Liver (tissue), 9 donors: ENCODE measurements around the gene VOPP1. TPM values are rescaled to one million over a fixed set of nuclear protein-coding genes. Genes with fewer than 3 reads are reported as not detected.

Experiments
- DNase-seq: peaks from one replicate; pipeline ENCODE4 v3.0.0-alpha.2; 2017; ENCODE audit warnings: low spot score
- H3K27ac ChIP-seq, 2 donors: one replicate each; pipeline ENCODE4 v1.7.0; 2013; ENCODE audit warnings: inconsistent platforms in 2 of 2, low read length in 2 of 2, control low read depth in 1 of 2, low read depth in 1 of 2, mild to moderate bottlenecking in 1 of 2
- H3K27me3 ChIP-seq, 4 donors: one replicate each; pipeline versions ENCODE4 v1.6.1 to v1.7.0; 2013; ENCODE audit warnings: low read length in 3 of 4, inconsistent platforms in 1 of 4, mild to moderate bottlenecking in 1 of 4, moderate library complexity in 1 of 4; ENCODE audit not compliant: control insufficient read depth in 4 of 4, insufficient read depth in 4 of 4
- H3K36me3 ChIP-seq, 4 donors: one replicate each; pipeline versions ENCODE4 v1.6.1 to v1.7.0; 2013; ENCODE audit warnings: low read length in 3 of 4, mild to moderate bottlenecking in 3 of 4, low read depth in 1 of 4, moderate library complexity in 1 of 4; ENCODE audit not compliant: control insufficient read depth in 4 of 4, insufficient read depth in 3 of 4
- H3K4me1 ChIP-seq, 4 donors: one replicate each; pipeline versions ENCODE4 v1.6.1 to v1.7.0; 2013; ENCODE audit warnings: low read length in 3 of 4, mild to moderate bottlenecking in 3 of 4, moderate library complexity in 1 of 4; ENCODE audit not compliant: control insufficient read depth in 4 of 4, insufficient read depth in 4 of 4
- H3K4me3 ChIP-seq, 3 donors: one replicate each; pipeline versions ENCODE4 v1.6.1 to v1.7.0; 2013; ENCODE audit warnings: low read length in 3 of 3, control low read depth in 1 of 3, low read depth in 1 of 3, mild to moderate bottlenecking in 1 of 3
- H3K9ac ChIP-seq, 2 donors: one replicate each; pipeline ENCODE4 v1.7.0; 2013; ENCODE audit warnings: low read length in 2 of 2, mild to moderate bottlenecking in 2 of 2, moderate library complexity in 2 of 2, control low read depth in 1 of 2, low read depth in 1 of 2
- H3K9me3 ChIP-seq, 4 donors: one replicate each; pipeline versions ENCODE4 v1.6.1 to v1.7.0; 2013; ENCODE audit warnings: low read length in 3 of 4; ENCODE audit not compliant: control insufficient read depth in 4 of 4
- ATF3 ChIP-seq: IDR thresholded peaks from 2 replicates; pipeline ENCODE4 v1.6.1; 2016; ENCODE audit warnings: antibody characterized with exemption
- EGR1 ChIP-seq, 2 donors: IDR thresholded peaks; 2 replicates each; pipeline ENCODE4 v1.6.1; 2016 to 2018; ENCODE audit warnings: antibody characterized with exemption in 2 of 2, low read depth in 2 of 2
- FOXA1 ChIP-seq: IDR thresholded peaks from 2 replicates; pipeline ENCODE4 v1.6.1; 2016; ENCODE audit warnings: antibody characterized with exemption
- FOXA2 ChIP-seq: IDR thresholded peaks from 2 replicates; pipeline ENCODE4 v1.6.1; 2016; ENCODE audit warnings: antibody characterized with exemption
- GABPA ChIP-seq, 2 donors: IDR thresholded peaks in 1 of 2; conservative IDR thresholded peaks in 1 of 2; 2 replicates each; pipeline ENCODE4 v1.6.1; 2016; ENCODE audit warnings: antibody characterized with exemption in 2 of 2, mild to moderate bottlenecking in 1 of 2, moderate library complexity in 1 of 2
- HNF4A ChIP-seq, 2 donors: conservative IDR thresholded peaks; 2 replicates each; pipeline ENCODE4 v1.6.1; 2016; ENCODE audit warnings: antibody characterized with exemption in 2 of 2, mild to moderate bottlenecking in 2 of 2
- HNF4G ChIP-seq: IDR thresholded peaks from 2 replicates; pipeline ENCODE4 v1.6.1; 2016; ENCODE audit warnings: antibody characterized with exemption
- JUND ChIP-seq, 2 donors: IDR thresholded peaks; 2 replicates each; pipeline ENCODE4 v1.6.1; 2016; ENCODE audit warnings: antibody characterized with exemption in 2 of 2
- NR2F2 ChIP-seq: IDR thresholded peaks from 2 replicates; pipeline ENCODE4 v1.6.1; 2016; ENCODE audit warnings: antibody characterized with exemption
- RAD21 ChIP-seq, 2 donors: IDR thresholded peaks; 2 replicates each; pipeline ENCODE4 v1.6.1; 2016; ENCODE audit warnings: antibody characterized with exemption in 2 of 2, mild to moderate bottlenecking in 2 of 2
- REST ChIP-seq: IDR thresholded peaks from 2 replicates; pipeline ENCODE4 v1.6.1; 2016; ENCODE audit warnings: antibody characterized with exemption, mild to moderate bottlenecking
- RXRA ChIP-seq, 2 donors: IDR thresholded peaks; 2 replicates each; pipeline ENCODE4 v1.6.1; 2017 to 2018; ENCODE audit warnings: antibody characterized with exemption in 2 of 2, mild to moderate bottlenecking in 1 of 2
- SP1 ChIP-seq: IDR thresholded peaks from 2 replicates; pipeline ENCODE4 v1.6.1; 2018; ENCODE audit warnings: antibody characterized with exemption, mild to moderate bottlenecking
- TAF1 ChIP-seq: conservative IDR thresholded peaks from 2 replicates; pipeline ENCODE4 v1.6.1; 2016; ENCODE audit warnings: antibody characterized with exemption, mild to moderate bottlenecking
- WGBS: extraction: QIAGEN DNeasy Blood & Tissue Kit; methylation state at CpG from one replicate; pipeline ENCODE4 v1.1.7; 2013; 5-methylcytosine and 5-hydroxymethylcytosine counted together
- polyA plus RNA-seq, 2 donors: library from polyadenylated mRNA; stranded (reverse) in 1 of 2; unstranded in 1 of 2; fragments of 200-250 nt in 1 of 2; fragments of >200 nt in 1 of 2; fragmentation: Nextera tagmentation in 1 of 2; extraction: Ambion mirVana in 1 of 2; gene quantifications; one replicate each; pipeline versions ENCODE4 v1.2.1 to v1.2.3, GENCODE V29; 2013 to 2015
- total RNA-seq, 2 donors: library from RNA; depleted of rRNA; stranded (reverse); fragments of >200 nt; gene quantifications; one replicate each; pipeline ENCODE4 v1.2.3, GENCODE V29; 2014
- TF ChIP-seq, protein P1 (sequence below): fragments of 150-350 bp; IDR thresholded peaks from 2 replicates; pipeline ENCODE4 v1.5.1; 2017; ENCODE audit warnings: improper control_type of control experiment, low read depth, low read length; ENCODE audit not compliant: missing input control
- TF ChIP-seq, protein P2 (sequence below): IDR thresholded peaks from 2 replicates; pipeline ENCODE4 v1.6.1; 2016; ENCODE audit warnings: antibody characterized with exemption
- donor health status: healthy.
- donor health status: healthy.
- donor health status: healthy.
- donor health status: healthy.
- donor health status: healthy.

Gene VOPP1
- total and polyA plus RNA-seq, 4 donors, result 11.5 to 23.8 (median 21.7) TPM

DNA sequence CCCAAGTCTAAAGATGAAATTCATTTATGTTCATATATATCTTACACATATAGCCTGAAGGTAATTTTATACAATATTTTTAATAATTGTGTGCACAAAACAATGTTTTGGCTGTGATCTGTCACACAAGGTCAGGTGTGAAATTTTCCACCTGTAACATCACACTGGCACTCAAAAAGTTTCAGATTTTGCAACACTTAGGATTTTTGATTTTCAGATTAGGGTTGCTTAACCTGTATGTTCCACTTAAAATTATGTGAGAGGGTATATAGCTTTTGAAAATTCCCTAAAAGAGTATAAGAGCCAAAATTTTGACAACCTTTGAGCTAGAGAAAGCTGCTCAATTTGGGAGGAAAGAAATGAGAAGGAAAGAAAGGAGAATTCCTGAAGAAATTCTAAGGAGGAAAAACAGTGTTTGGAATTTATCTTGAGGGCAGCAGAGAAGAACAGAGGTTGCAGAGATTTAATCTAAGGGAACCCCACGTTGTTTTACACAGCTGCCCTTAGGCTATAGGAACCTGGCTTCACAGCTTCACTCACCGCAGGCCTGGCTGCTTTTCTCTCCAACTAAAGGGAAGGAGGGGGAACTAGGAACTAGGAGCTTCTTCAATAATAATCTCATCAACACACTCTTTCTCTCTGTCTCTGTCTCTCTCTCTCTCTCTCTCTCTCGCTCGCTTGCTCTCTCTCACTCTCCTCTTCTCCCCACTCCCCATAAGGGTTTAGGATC, 8.5 kb downstream of the VOPP1 start:
- peaks cover 4 to 17% (median 10%) of the 10 kb centered on the region in 4 donors for H3K4me1 ChIP-seq
- H3K36me3 ChIP-seq, result no peaks in the 10 kb centered on the region
- no peaks in the 10 kb centered on the region for H3K27me3 ChIP-seq
- no peaks in the 10 kb centered on the region for H3K9me3 ChIP-seq
- no peak for TF ChIP-seq HNF4G
- TF ChIP-seq EGR1 (IDR thresholded peaks at IDR 0.05; ENCODE audit: low read depth in 2 of 2), result no peak
- TF ChIP-seq, protein P1, sequence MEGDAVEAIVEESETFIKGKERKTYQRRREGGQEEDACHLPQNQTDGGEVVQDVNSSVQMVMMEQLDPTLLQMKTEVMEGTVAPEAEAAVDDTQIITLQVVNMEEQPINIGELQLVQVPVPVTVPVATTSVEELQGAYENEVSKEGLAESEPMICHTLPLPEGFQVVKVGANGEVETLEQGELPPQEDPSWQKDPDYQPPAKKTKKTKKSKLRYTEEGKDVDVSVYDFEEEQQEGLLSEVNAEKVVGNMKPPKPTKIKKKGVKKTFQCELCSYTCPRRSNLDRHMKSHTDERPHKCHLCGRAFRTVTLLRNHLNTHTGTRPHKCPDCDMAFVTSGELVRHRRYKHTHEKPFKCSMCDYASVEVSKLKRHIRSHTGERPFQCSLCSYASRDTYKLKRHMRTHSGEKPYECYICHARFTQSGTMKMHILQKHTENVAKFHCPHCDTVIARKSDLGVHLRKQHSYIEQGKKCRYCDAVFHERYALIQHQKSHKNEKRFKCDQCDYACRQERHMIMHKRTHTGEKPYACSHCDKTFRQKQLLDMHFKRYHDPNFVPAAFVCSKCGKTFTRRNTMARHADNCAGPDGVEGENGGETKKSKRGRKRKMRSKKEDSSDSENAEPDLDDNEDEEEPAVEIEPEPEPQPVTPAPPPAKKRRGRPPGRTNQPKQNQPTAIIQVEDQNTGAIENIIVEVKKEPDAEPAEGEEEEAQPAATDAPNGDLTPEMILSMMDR, result no peak
- no peak for TF ChIP-seq RAD21 (IDR thresholded peaks at IDR 0.05)
- TF ChIP-seq JUND (IDR thresholded peaks at IDR 0.05), result no peak
- no peak for TF ChIP-seq SP1
- TF ChIP-seq HNF4A (conservative IDR thresholded peaks at IDR 0.05), result no peak
- no peak overlapping the region for H3K9ac ChIP-seq
- H3K4me3 ChIP-seq, result no peak overlapping the region
- DNase-seq, result no peak
- H3K27ac ChIP-seq, result no peak overlapping the region
- 50% methylated on average over 4 of the region's 4 CpGs for WGBS

GRCh38 chr7:55561690-55562089, 10.6 kb downstream of the VOPP1 start:
- no peak for TF ChIP-seq TAF1
- TF ChIP-seq GABPA (IDR thresholded peaks at IDR 0.05 in 1 of 2, conservative IDR thresholded peaks at IDR 0.05 in 1 of 2), result no peak
- no peak for TF ChIP-seq SP1
- no peak for TF ChIP-seq HNF4G
- TF ChIP-seq RXRA (IDR thresholded peaks at IDR 0.05), result no peak
- TF ChIP-seq NR2F2, result no peak
- TF ChIP-seq FOXA1, result no peak
- no peak for TF ChIP-seq FOXA2
- no peak for TF ChIP-seq ATF3
- Histone ChIP-seq H3K27ac (no peak overlapping the region), H3K4me3 (no peak overlapping the region), H3K4me1 (peaks cover 0 to 6% (median 3%) of the 10 kb centered on the region in 4 donors), H3K9me3 (no peaks in the 10 kb centered on the region), H3K9ac (no peak overlapping the region), H3K36me3 (no peaks in the 10 kb centered on the region), H3K27me3 (no peaks in the 10 kb centered on the region)
- WGBS, result 84% methylated on average over 4 of the region's 4 CpGs
- DNase-seq, result no peak

DNA sequence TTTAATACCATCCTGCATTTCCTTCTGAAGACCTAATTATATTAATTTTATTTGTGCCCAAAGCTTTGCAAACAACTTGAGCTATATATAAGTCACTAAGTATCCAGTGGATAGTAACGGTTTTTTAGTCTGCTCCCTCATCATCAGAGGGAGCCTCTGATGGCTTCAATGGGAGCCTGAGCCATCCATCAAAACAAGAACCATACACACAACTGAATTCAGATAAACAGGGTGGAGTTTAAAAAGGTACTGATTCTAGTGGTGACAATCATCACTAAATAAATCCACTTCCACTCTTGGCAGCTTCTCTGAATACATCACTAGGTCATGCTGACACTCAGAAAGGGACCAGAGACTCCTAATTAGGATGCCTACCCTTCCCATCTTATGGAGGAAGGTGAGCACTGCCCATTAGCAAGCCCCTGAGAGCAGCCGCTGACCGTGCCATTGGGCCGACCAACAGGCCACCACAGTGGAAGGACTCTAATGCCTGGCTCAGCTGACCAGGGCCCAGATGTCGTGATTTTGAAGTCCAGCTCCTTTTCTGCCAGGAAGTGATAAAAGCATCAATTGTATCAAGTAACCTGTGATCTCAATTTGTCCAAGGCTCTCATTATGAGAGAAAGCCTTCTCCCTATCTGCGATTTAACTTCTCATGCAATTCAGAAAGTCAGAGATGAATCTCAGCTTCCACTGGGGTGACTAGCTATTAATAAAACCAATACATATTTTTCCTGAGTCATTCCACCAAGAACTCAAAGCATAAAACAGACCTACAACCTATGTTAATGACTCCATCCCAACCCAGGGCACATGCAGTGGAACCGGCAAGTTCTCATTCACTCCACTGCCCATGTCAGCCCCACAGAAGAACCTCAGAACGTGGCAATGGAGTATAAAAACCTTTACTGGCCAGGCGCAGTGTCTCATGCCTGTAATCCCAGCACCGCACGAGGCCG, 13.1 kb downstream of the VOPP1 start:
- Histone ChIP-seq H3K4me3 (no peak overlapping the region), H3K9me3 (no peaks in the 10 kb centered on the region), H3K27ac (no peak overlapping the region), H3K27me3 (no peaks in the 10 kb centered on the region), H3K36me3 (no peaks in the 10 kb centered on the region), H3K9ac (no peak overlapping the region), H3K4me1 (peaks cover 0 to 5% (median 1%) of the 10 kb centered on the region in 4 donors)
- 93% methylated on average over 12 of the region's 12 CpGs for WGBS
- no peak for DNase-seq
- TF ChIP-seq JUND (IDR thresholded peaks at IDR 0.05) (no peak), NR2F2 (no peak), FOXA1 (no peak), REST (no peak), HNF4G (no peak)
- TF ChIP-seq, protein P2, sequence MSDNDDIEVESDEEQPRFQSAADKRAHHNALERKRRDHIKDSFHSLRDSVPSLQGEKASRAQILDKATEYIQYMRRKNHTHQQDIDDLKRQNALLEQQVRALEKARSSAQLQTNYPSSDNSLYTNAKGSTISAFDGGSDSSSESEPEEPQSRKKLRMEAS, result no peak
- TF ChIP-seq, protein P1, result no peak
